Suprapubic skin (tissue), 4 donors: Measurements from ENCODE around the gene DBI.

Experiments
- POLR2A ChIP-seq, 2 donors: fragments of 450-650 bp; IDR thresholded peaks; one replicate each; pipeline ENCODE4 v1.6.1; 2017; ENCODE audit warnings: antibody characterized with exemption in 2 of 2, mild to moderate bottlenecking in 2 of 2, moderate library complexity in 2 of 2
- POLR2AphosphoS5 ChIP-seq, 3 donors: sonication (generic); formaldehyde crosslinking; IDR thresholded peaks; one replicate each; pipeline ENCODE4 v1.6.1; 2017; ENCODE audit warnings: antibody characterized with exemption in 3 of 3

DNA sequence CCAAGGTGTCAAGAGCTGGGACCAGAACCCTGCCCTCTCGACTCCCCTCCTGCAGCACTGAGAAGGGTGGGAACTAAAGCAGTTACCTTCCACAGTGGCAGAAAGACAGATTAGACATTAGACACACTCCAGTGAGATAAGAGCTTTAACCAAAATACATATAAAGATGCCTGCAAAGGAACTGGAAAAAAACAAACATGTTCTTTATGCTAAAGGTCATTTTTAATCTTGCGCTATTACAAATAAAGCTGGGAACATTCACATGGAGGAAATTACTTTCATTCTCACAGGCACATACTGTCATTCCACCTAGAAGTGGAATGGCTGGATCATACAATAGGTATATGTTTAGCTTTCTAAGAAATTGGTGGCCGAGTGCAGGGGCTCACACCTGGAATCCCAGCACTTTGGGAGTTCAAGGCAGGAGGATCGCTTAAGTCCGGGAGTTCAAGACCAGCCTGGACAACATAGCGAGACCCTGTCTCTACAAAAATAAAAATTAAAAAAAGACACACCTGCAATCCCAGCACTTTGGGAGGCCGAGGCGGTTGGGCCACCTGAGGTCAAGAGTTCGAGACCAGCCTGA lies 42.0 kb upstream of the DBI start:
- TF ChIP-seq POLR2AphosphoS5 (IDR thresholded peaks at IDR 0.05) (no peak), POLR2A (IDR thresholded peaks at IDR 0.05) (no peak)
